ENCODE measurements around the gene LRRN4.

Gene LRRN4

DNA sequence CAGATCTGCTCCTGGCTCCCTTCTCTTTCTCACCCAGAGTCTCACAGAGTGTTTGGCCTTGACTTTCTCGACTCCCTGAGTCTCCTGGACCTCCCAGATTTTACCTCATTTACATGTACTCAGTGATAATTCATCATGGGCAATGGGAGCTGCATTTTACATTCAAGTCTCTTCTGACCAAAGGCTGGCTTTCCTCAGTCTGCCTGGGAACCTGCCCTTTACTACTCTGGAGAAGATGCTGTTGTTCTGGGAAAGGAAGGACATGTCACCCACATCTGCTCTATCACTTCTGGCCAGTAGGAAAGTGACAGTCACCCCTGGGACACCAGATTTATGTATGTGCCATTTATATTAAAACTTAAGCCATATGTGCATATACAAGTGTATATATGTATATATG lies 7.4 kb downstream of the LRRN4 start:
- TF ChIP-seq, protein P1, sequence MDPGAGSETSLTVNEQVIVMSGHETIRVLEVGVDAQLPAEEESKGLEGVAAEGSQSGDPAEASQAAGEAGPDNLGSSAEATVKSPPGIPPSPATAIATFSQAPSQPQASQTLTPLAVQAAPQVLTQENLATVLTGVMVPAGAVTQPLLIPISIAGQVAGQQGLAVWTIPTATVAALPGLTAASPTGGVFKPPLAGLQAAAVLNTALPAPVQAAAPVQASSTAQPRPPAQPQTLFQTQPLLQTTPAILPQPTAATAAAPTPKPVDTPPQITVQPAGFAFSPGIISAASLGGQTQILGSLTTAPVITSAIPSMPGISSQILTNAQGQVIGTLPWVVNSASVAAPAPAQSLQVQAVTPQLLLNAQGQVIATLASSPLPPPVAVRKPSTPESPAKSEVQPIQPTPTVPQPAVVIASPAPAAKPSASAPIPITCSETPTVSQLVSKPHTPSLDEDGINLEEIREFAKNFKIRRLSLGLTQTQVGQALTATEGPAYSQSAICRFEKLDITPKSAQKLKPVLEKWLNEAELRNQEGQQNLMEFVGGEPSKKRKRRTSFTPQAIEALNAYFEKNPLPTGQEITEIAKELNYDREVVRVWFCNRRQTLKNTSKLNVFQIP (CRISPR knock-in tag; IDR thresholded peaks at IDR 0.05; ENCODE audit: borderline replicate concordance, low read depth): no peak
- no peak for TF ChIP-seq BACH2 (CRISPR knock-in tag; IDR thresholded peaks at IDR 0.05; ENCODE audit: borderline replicate concordance)
- TF ChIP-seq ISL1 (CRISPR knock-in tag; IDR thresholded peaks at IDR 0.05): no peak
- no peak for TF ChIP-seq SNAI2 (CRISPR knock-in tag; IDR thresholded peaks at IDR 0.05)
- TF ChIP-seq OSR1 (CRISPR knock-in tag; IDR thresholded peaks at IDR 0.05): no peak
- no peak for TF ChIP-seq CSDC2 (CRISPR knock-in tag; IDR thresholded peaks at IDR 0.05)
- TF ChIP-seq ESRRG (CRISPR knock-in tag; IDR thresholded peaks at IDR 0.05): no peak
- TF ChIP-seq ZFP30 (CRISPR knock-in tag; IDR thresholded peaks at IDR 0.05): no peak
- no peak for TF ChIP-seq GLIS3 (CRISPR knock-in tag; IDR thresholded peaks at IDR 0.05)
- no peak for TF ChIP-seq TCF4 (CRISPR knock-in tag; IDR thresholded peaks at IDR 0.05; ENCODE audit: borderline replicate concordance)
- TF ChIP-seq ZNF70 (CRISPR knock-in tag; IDR thresholded peaks at IDR 0.05): no peak
- no peak for TF ChIP-seq ZNF565 (CRISPR knock-in tag; conservative IDR thresholded peaks at IDR 0.05; ENCODE audit: low read depth)
- TF ChIP-seq RARB (CRISPR knock-in tag; IDR thresholded peaks at IDR 0.05): no peak
- TF ChIP-seq, protein P2, sequence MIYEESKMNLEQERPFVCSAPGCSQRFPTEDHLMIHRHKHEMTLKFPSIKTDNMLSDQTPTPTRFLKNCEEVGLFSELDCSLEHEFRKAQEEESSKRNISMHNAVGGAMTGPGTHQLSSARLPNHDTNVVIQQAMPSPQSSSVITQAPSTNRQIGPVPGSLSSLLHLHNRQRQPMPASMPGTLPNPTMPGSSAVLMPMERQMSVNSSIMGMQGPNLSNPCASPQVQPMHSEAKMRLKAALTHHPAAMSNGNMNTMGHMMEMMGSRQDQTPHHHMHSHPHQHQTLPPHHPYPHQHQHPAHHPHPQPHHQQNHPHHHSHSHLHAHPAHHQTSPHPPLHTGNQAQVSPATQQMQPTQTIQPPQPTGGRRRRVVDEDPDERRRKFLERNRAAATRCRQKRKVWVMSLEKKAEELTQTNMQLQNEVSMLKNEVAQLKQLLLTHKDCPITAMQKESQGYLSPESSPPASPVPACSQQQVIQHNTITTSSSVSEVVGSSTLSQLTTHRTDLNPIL (CRISPR knock-in tag; IDR thresholded peaks at IDR 0.05; ENCODE audit: low read depth): no peak
- TF ChIP-seq, protein P3, sequence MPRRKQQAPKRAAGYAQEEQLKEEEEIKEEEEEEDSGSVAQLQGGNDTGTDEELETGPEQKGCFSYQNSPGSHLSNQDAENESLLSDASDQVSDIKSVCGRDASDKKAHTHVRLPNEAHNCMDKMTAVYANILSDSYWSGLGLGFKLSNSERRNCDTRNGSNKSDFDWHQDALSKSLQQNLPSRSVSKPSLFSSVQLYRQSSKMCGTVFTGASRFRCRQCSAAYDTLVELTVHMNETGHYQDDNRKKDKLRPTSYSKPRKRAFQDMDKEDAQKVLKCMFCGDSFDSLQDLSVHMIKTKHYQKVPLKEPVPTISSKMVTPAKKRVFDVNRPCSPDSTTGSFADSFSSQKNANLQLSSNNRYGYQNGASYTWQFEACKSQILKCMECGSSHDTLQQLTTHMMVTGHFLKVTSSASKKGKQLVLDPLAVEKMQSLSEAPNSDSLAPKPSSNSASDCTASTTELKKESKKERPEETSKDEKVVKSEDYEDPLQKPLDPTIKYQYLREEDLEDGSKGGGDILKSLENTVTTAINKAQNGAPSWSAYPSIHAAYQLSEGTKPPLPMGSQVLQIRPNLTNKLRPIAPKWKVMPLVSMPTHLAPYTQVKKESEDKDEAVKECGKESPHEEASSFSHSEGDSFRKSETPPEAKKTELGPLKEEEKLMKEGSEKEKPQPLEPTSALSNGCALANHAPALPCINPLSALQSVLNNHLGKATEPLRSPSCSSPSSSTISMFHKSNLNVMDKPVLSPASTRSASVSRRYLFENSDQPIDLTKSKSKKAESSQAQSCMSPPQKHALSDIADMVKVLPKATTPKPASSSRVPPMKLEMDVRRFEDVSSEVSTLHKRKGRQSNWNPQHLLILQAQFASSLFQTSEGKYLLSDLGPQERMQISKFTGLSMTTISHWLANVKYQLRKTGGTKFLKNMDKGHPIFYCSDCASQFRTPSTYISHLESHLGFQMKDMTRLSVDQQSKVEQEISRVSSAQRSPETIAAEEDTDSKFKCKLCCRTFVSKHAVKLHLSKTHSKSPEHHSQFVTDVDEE (CRISPR knock-in tag; IDR thresholded peaks at IDR 0.05): no peak
- no peak for TF ChIP-seq PPARA (CRISPR knock-in tag; IDR thresholded peaks at IDR 0.05; ENCODE audit: borderline replicate concordance)
- TF ChIP-seq ZNF8 (CRISPR knock-in tag; IDR thresholded peaks at IDR 0.05): no peak
- no peak for TF ChIP-seq ZC3H10 (CRISPR knock-in tag; IDR thresholded peaks at IDR 0.05)
- no peak for ATAC-seq

DNA sequence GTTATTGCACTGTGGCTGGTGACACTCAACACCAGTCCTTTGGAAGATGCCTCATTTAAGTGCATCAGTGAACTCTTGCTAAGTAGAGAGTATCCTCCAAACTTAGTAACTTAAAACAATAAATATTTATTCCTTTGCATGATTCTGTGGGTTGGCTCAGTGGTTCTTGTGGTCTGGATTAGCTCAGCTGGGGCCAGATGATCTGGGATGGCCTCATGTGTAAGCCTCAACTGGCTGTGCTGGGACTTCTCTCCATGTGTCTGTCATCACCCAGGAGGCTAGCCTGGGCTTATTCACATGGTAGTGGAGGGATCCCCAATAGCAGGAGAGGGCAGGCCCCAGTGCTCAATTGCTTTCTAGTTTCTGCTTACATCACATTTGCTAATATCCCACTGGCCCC lies 8.3 kb downstream of the LRRN4 start:
- ATAC-seq: no peak

More for the DNA sequence above, 8.3 kb downstream of the LRRN4 start:
- TF ChIP-seq, protein P4, sequence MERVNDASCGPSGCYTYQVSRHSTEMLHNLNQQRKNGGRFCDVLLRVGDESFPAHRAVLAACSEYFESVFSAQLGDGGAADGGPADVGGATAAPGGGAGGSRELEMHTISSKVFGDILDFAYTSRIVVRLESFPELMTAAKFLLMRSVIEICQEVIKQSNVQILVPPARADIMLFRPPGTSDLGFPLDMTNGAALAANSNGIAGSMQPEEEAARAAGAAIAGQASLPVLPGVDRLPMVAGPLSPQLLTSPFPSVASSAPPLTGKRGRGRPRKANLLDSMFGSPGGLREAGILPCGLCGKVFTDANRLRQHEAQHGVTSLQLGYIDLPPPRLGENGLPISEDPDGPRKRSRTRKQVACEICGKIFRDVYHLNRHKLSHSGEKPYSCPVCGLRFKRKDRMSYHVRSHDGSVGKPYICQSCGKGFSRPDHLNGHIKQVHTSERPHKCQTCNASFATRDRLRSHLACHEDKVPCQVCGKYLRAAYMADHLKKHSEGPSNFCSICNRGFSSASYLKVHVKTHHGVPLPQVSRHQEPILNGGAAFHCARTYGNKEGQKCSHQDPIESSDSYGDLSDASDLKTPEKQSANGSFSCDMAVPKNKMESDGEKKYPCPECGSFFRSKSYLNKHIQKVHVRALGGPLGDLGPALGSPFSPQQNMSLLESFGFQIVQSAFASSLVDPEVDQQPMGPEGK (CRISPR knock-in tag; IDR thresholded peaks at IDR 0.05; ENCODE audit: borderline replicate concordance): no peak
- TF ChIP-seq TOX (CRISPR knock-in tag; IDR thresholded peaks at IDR 0.05; ENCODE audit: borderline replicate concordance) (no peak), GLIS3 (CRISPR knock-in tag; IDR thresholded peaks at IDR 0.05) (no peak), ZFP3 (CRISPR knock-in tag; IDR thresholded peaks at IDR 0.05) (no peak), TCF4 (CRISPR knock-in tag; IDR thresholded peaks at IDR 0.05; ENCODE audit: borderline replicate concordance) (no peak), ISL1 (CRISPR knock-in tag; IDR thresholded peaks at IDR 0.05) (no peak), ZNF565 (CRISPR knock-in tag; conservative IDR thresholded peaks at IDR 0.05; ENCODE audit: low read depth) (no peak), SNAI2 (CRISPR knock-in tag; IDR thresholded peaks at IDR 0.05) (no peak), ESRRG (CRISPR knock-in tag; IDR thresholded peaks at IDR 0.05) (no peak), OSR1 (CRISPR knock-in tag; IDR thresholded peaks at IDR 0.05) (no peak), RARB (CRISPR knock-in tag; IDR thresholded peaks at IDR 0.05) (no peak), ZC3H10 (CRISPR knock-in tag; IDR thresholded peaks at IDR 0.05) (no peak), ZNF70 (CRISPR knock-in tag; IDR thresholded peaks at IDR 0.05) (no peak), ZNF8 (CRISPR knock-in tag; IDR thresholded peaks at IDR 0.05) (no peak)
- TF ChIP-seq, protein P3 (CRISPR knock-in tag; IDR thresholded peaks at IDR 0.05): no peak
- TF ChIP-seq, protein P2 (CRISPR knock-in tag; IDR thresholded peaks at IDR 0.05; ENCODE audit: low read depth): no peak
- TF ChIP-seq, protein P5, sequence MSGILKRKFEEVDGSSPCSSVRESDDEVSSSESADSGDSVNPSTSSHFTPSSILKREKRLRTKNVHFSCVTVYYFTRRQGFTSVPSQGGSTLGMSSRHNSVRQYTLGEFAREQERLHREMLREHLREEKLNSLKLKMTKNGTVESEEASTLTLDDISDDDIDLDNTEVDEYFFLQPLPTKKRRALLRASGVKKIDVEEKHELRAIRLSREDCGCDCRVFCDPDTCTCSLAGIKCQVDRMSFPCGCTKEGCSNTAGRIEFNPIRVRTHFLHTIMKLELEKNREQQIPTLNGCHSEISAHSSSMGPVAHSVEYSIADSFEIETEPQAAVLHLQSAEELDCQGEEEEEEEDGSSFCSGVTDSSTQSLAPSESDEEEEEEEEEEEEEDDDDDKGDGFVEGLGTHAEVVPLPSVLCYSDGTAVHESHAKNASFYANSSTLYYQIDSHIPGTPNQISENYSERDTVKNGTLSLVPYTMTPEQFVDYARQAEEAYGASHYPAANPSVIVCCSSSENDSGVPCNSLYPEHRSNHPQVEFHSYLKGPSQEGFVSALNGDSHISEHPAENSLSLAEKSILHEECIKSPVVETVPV (CRISPR knock-in tag; IDR thresholded peaks at IDR 0.05): no peak
- TF ChIP-seq, protein P1 (CRISPR knock-in tag; IDR thresholded peaks at IDR 0.05; ENCODE audit: borderline replicate concordance, low read depth): no peak
